Astrocyte (in vitro differentiated cells and primary cell): Measurements from ENCODE around the gene LEMD2.

Source experiments
- CTCF ChIP-seq: IDR thresholded peaks from 2 replicates; pipeline ENCODE4 v1.5.1; 2011; ENCODE audit warnings: low read depth, mild to moderate bottlenecking, inconsistent platforms, low read length, moderate library complexity; ENCODE audit not compliant: insufficient read depth
- EZH2 ChIP-seq: IDR thresholded peaks from 2 replicates; pipeline ENCODE4 v1.6.1; 2012; ENCODE audit warnings: mild to moderate bottlenecking, low read length, inconsistent platforms; ENCODE audit not compliant: insufficient read depth

DNA sequence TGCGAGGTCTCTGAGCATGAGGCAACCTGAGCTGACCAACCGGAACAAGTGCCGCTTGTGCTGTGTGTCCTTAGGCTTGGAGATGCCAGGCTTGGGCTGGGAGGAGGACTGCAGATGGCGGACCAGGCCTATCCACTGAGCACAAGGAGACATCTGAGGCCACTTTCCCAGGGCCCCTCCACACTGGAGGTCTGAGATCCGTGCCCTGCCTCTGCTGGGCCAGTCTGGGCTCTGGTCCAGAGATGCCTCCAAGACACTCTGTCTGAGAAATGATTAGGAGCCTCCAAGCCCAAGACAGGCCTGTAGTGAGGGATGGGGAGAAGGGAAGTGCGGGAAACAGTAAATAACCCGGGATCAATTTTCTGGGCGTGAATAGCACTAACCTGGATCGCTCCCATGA, 17.9 kb upstream of the LEMD2 start:
- TF ChIP-seq CTCF: no peak
- TF ChIP-seq EZH2: no peak
